GM12865 (cell line): ENCODE measurements around the gene LAYN.

ENCODE experiments used
- DNase-seq: peaks from one replicate; pipeline ENCODE4 v3.0.0; 2010; ENCODE audit warnings: low read depth
- H3K4me3 ChIP-seq: 2 replicates; pipeline ENCODE4 v1.5.1; 2011; ENCODE audit warnings: mild to moderate bottlenecking, low read depth, low read length, control low read depth
- CTCF ChIP-seq: IDR thresholded peaks from 2 replicates; pipeline ENCODE4 v1.5.1; 2011; ENCODE audit warnings: low read length, control low read depth, low read depth, inconsistent platforms; ENCODE audit not compliant: insufficient read depth; ENCODE audit errors: missing control alignments

The LAYN gene

GRCh38 chr11:111574373-111575225 is 34.1 kb downstream of the LAYN start:
- TF ChIP-seq CTCF = no peak
- DNase-seq = no peak
- peak overlapping the region; percentile 26; the same call in 1 of the 2 replicates for H3K4me3 ChIP-seq

GRCh38 chr11:111575740-111576139 is 35.2 kb downstream of the LAYN start:
- DNase-seq = no peak
- H3K4me3 ChIP-seq = no peak overlapping the region
- no peak for TF ChIP-seq CTCF

- no peak for TF ChIP-seq CTCF
- no peak for DNase-seq
- no peak overlapping the region for H3K4me3 ChIP-seq
Observed at GRCh38 chr11:111577821-111578220, 37.3 kb downstream of the LAYN start.

GRCh38 chr11:111581341-111581740 is 40.8 kb downstream of the LAYN start:
- no peak for TF ChIP-seq CTCF
- DNase-seq = no peak
- H3K4me3 ChIP-seq = no peak overlapping the region

- no peak for DNase-seq
- no peak for TF ChIP-seq CTCF
- no peak overlapping the region for H3K4me3 ChIP-seq
Observed at GRCh38 chr11:111582163-111582562, 41.6 kb downstream of the LAYN start.

GRCh38 chr11:111582881-111583280 is 42.4 kb downstream of the LAYN start:
- no peak for TF ChIP-seq CTCF
- H3K4me3 ChIP-seq = no peak overlapping the region
- no peak for DNase-seq

GRCh38 chr11:111585371-111585770 is 44.9 kb downstream of the LAYN start:
- TF ChIP-seq CTCF = no peak
- DNase-seq = peak; percentile 47
- H3K4me3 ChIP-seq = no peak overlapping the region
